ENCODE data around the gene STX1B.

GRCh38 chr16:30991052-30991451, 19.4 kb downstream of the STX1B start:
- no peak for TF ChIP-seq CTCF (optimal IDR thresholded peaks at IDR 0.05 in 1 of 3, IDR thresholded peaks at IDR 0.05 in 1 of 3, conservative IDR thresholded peaks at IDR 0.05 in 1 of 3; ENCODE audit: extremely low read depth in 1 of 3, insufficient read depth in 2 of 3, low read length in 3 of 3)
- no peak for TF ChIP-seq EZH2 (IDR thresholded peaks at IDR 0.05; ENCODE audit: low read length)
